NOMO-1 treated with dmso at 0.1 percent for 144 hours (cell line): Measurements from ENCODE around the gene CEP295NL.
"Not testable (repeated sequence)": the region's sequence is repeated elsewhere in the genome, so short reads cannot be mapped to it uniquely, and the experiment has no call there.

Experiments used
- DNase-seq: peaks from one replicate; lab custom pipeline; 2025; ENCODE audit not compliant: unreplicated experiment; lab: John Stamatoyannopoulos, UW

Gene CEP295NL, protein sequence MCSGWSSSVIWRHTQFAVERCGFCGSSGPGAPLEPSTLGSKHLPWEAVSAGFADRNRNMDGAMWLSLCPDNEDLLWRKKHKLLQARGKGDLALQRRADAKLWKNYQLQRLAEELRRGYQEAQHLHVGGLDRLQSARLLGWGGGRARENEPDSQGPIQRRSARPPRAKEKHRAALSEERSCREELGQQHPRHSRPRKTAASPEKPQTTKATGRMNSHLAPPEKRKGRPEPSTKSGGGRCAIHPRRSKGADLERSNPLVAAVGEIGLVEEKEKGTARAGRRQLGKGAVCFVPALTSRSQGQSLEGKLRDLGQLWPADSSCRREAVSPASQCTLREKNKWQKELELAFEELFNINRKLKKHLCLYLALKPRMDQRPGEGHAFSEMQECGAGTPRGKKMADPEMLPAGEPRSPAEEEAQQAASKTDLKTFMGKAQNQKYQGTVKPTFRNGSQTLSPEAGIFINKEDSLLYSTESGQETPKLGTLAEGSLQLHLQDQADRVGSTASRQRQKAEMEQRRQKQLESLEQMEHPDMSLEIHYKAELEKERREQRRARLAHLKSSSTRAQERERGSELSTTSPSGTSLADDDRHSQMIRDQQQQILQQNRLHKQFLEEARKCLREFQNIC

DNA sequence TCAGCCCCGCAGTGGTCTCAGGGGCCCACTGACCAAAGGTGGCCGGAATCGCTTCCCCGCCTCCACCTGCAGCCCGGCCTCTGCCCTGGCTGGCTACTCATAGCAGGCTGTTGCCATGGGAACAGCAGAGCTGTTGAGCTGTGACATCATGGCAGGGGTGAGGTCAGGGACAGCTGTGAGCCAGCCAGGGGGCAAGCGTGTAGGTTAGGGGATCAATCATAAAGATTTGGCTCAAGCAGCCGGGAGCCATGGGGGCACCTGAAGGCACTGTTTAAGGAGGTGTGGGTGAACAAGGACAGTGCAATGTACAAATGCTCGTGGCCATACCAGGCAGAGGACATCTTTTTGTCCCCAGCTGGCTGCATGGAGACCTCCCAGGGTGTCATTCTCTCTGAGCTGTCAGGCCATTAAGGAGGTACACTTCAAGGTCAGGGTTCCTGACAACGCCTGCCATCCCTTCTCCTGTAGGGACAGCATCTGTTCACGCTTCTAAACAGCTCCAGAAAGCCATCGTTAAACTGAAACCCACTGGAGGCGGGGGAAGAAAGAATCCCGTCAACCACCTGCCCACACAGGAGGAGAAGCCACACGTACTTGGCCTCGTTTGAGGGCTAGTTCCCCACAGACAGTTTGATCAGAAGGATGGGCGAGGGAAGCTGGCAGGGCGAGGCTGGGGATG lies at the start of gene CEP295NL:
CEP295NL (minus strand) TSS at position 101 of the 679 bp plus-strand sequence. CDS start 1,373 bp downstream, outside the sequence.
- DNase-seq = no peak

DNA sequence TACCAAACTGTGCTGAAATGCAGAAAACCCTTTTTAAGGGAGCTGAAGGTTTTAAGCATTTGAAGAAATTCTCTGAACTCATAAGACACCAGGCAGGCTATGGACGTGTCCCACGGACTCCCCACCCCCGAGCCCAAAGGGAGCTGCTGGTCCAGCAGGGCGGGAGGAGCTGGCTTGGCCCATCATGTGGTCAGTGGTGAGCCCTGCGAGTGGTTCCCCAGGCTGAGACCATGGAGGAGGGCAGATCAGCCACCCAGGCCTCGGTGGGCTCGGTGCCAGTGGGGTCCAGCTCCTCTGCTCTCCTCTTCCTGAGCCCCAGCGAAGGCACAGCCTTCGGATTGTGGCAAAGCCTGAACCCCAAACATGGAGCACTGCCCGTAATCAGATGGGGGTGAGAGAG lies 49.7 kb upstream of the CEP295NL start:
- DNase-seq = no peak

DNA sequence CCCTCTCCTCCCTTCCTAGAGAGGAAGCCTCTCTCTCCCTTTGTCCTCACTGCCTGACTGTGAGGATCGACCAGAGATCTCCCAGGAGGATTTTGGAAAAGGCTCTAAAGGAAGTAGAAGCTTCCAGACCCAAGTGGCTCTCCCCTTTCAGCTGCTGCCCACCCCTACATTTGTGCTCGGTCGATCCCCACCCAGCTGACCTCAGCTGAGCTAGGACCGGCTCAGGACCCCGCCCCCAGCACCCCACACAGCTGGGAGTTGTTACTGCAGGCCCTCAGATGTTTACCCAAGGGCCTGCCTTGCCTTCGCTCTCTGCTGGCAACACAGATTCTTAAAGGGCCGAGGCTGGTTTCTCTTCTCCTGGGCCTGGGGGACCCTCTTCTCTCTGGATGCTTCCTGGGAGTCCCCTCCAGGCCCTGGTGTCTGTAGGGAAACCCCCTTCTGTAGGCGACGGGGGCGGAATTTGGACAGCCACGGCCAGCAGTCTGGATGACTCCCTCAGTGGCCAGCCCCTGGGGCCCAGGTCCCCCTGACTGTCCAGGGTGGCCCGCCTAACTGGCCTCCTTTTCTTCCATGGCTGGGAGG lies 49.1 kb upstream of the CEP295NL start:
- DNase-seq = no peak

- no peak for DNase-seq
Observed at GRCh38 chr17:78950870-78951269, 47.9 kb upstream of the CEP295NL start.

GRCh38 chr17:78947235-78948149 lies 44.5 kb upstream of the CEP295NL start:
- no peak for DNase-seq

GRCh38 chr17:78946631-78947030 lies 43.6 kb upstream of the CEP295NL start:
- no peak for DNase-seq

DNA sequence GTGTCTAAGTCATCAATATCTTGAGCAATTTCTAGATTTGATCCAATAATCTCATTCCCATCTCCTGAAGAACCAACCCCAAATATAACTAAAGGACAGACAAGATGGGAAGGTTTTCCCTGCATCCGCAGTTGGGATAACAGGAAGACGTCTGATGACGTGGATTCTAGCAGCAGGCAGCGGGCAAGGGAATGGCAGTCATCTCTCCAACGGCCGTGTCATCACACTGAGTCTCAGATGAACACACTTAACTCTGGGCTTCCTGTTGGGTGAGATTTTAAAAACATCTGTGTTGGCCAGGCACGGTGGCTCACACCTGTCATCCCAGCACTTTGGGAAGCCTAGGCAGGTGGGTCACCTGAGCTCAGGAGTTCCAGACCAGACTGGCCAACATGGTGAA lies 43.1 kb upstream of the CEP295NL start:
- DNase-seq = no peak

- not testable (repeated sequence) for DNase-seq
Observed at GRCh38 chr17:78945455-78945854, 42.5 kb upstream of the CEP295NL start.

- no peak for DNase-seq
Observed at GRCh38 chr17:78944956-78945355, 42.0 kb upstream of the CEP295NL start.

DNA sequence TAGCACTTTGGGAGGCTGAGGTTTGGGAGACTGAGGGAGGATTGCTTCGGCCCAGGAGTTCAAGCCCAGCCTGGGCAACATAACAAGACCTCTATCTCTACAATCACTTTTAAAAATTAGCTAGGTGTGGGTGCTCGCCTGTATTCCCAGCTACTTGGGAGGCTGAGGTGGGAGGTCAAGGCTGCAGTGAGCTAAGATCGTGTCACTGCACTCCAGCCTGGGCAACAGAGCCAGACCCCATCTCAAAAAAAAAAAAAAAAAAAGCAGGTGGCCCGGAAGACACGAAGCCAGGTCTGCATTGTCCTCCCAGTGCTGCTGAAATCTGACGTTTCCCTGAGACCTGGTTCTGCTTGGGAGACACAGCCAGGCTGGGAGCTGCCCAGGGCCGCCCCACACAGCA lies 41.0 kb upstream of the CEP295NL start:
- no peak for DNase-seq

- DNase-seq = no peak
Observed at GRCh38 chr17:78940708-78941107, 37.7 kb upstream of the CEP295NL start.

DNA sequence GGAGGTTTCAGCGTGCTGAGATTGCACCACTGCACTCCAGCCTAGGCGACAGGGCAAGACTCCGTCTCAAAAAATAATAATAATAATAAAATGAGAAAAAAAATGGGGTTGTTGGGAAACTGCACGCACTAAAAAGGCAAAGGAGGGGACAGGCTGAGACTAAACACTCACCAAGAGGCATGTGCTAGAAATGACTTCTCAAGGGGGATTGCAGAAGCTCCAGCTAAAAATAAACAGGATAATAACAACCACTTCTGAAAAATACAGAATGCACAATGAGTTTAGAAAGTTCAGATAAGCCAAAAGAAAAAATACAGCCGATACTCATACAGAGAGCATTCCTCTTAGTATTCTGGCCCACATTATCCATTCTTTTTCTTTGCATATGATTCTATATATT lies 37.3 kb upstream of the CEP295NL start:
- no peak for DNase-seq

DNA sequence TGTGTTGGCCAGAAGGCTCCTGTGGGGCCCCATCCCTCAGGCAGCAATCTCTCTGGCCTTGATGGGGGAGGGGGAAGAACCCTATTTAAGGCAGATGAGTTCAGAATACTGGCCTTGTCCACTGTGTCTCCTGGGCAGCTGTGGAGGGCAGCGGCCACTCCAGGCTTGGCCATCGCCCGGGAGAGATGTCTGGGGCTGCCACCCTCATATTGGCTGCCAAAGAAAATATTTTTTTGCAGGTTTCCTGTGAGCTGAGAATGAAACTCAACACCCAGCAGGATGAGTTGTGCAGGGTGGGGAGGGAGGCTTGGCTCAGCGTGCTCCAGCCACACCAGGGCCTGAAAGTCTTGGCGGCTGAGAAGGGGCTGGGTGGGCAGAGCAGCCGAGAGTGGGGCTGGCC lies 36.6 kb upstream of the CEP295NL start:
- DNase-seq = no peak

- DNase-seq = no peak
Observed at GRCh38 chr17:78937561-78937960, 34.6 kb upstream of the CEP295NL start.

DNA sequence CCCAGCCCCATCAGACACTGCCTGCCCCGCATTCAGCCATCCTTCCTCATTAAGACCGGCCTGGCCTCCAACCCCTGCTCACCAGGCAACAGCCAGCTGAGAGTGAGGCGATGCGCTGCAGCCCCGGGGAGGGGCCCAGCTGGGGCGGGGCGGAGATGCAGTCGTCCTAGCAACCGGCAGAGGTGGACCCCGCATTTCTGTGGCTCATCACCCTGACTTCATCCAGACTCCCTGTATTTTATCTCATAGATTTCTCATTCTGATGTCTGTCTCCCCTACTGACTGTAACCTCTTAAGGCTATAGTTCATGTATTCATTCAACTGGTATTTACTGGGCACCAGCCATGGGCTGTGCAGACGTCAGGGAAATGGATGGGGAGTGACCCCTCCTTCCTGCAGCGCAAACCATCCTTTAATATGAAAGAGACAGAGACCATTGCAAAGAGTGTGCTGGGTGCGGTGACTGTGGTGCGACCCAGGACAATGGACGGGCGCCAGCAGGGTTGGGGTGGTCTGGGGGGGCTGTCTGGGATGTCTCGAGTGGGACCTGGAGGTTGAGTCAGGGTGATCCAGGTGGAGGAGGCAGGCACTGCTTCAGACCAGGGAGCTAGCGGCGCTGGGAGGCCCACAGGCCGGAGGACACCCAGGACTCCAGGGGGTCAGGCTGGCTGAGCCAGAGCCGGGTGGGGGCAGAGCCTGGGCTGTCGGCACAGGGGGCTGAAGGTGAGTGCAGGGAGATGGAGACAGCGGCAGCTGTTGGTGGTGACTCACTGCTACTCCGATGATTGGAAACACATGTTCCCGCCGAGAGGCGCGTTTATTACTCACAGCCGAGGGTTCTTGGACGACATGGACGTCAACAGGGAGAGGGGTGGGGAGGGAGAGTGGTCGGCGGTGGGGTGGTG lies 32.7 kb upstream of the CEP295NL start:
- no peak for DNase-seq

DNA sequence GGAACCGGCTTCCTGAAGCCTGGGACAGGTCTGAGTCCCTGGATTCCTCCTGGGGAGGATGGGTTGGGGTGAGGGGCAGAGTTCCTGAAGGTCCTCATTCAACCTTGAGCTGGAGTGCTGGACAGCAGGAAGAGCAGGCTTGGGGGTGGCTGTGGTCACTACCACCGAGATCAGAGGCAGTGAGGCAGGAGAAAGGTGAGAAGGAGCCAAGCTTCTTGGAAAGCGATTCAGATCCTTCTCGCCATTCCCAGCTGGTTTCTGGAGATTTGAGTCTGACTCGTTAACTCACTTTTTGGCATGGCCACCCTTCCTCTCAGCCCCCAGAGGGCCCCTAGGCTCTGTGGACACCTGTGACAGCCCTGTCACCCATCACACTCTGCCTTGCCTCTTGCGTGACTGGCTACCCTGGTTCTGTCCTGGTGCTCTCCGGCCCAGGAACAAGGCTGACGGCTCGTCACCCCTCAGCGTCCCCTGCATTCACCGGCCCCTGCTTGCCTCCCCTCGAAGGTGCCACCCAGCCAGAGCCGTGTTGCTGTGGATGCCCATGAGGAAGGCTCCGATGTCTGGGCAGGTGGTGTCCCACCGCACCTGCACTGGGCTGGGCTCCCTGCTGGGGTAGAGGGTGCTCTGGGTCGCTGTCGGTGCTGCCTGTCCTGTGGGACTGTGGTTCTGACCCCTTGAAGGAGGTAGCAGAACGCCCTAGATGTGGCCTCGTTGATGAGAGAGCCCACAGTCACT lies 31.8 kb upstream of the CEP295NL start:
- no peak for DNase-seq

DNA sequence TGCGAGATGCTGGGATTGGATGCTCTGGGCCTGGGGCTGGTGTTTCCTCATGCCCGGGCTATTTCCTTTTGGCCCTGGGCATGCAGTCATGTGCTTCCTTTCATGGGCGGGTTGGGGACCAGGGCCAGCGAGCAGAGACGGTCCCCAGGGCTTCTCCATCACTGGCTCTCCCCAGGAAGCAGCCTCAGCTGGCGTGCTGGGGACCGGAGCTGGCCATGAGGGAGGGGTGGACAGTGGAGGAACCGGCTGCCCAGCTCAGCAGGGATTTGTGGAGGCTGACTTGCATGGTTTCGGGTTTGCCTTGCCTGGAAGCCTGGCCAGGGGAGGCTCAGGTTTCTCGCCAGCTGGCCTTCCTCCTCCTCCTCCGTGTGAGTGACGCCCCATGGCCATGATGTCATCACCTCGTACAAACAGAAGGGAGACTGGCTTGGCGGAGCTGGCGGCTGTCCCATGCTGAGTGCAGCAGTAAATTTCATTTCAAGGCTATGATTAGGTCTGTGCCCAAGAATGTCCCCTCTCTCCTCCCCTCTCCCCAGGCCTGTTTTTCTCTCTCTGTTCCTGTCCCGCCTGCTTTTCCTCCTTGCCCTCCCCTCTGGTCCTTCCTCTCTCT lies 31.1 kb upstream of the CEP295NL start:
- no peak for DNase-seq
